ENCODE measurements around the gene ARHGAP25.

DNA sequence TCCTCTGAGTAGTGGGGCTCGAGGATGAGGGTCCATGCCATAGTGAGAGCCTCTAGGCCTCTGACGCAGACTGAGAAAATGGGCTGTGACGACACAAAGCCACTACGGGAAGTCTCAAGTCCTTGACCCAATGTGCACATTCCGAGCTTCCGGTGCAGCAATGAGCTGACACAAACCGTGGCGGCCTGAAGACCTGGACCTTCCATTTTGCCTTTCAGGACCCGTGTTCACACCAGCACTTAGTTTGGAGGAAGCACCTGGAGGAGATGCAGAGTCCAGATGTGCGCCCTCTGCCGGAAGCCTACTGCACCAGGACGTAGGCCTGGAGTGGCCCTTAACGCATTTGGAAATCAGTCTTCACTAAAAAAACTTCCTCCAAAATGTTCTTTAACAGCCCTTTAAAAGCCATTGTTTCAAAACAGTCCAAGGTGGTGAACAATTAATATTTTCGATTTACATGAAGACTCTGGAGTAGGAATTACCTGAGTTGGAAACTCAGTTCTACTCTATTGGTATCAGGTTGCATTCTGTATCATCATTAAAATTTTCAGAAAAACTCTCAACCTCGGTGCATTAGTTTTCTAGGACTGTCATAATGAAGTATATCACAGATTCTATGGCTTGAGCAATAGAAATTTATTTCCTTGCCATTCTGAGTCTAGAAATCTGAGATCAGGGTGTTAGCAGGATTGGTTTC is 102.7 kb downstream of the ARHGAP25 start:
- TF ChIP-seq, protein P1, sequence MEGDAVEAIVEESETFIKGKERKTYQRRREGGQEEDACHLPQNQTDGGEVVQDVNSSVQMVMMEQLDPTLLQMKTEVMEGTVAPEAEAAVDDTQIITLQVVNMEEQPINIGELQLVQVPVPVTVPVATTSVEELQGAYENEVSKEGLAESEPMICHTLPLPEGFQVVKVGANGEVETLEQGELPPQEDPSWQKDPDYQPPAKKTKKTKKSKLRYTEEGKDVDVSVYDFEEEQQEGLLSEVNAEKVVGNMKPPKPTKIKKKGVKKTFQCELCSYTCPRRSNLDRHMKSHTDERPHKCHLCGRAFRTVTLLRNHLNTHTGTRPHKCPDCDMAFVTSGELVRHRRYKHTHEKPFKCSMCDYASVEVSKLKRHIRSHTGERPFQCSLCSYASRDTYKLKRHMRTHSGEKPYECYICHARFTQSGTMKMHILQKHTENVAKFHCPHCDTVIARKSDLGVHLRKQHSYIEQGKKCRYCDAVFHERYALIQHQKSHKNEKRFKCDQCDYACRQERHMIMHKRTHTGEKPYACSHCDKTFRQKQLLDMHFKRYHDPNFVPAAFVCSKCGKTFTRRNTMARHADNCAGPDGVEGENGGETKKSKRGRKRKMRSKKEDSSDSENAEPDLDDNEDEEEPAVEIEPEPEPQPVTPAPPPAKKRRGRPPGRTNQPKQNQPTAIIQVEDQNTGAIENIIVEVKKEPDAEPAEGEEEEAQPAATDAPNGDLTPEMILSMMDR (IDR thresholded peaks at IDR 0.05; ENCODE audit: insufficient read depth, low read length, poor library complexity, severe bottlenecking): peak; percentile 76
- TF ChIP-seq EZH2phosphoT487 (conservative IDR thresholded peaks at IDR 0.05; ENCODE audit: low read length): no peak

All from SU-DHL-6 (cell line).